ENCODE results near the gene KCNQ1. TPM values are rescaled to one million over a fixed set of nuclear protein-coding genes. Genes with fewer than 3 reads are reported as not detected.

KCNQ1 gene
- polyA plus RNA-seq, 1 donor from 2014 or later: not detected

DNA sequence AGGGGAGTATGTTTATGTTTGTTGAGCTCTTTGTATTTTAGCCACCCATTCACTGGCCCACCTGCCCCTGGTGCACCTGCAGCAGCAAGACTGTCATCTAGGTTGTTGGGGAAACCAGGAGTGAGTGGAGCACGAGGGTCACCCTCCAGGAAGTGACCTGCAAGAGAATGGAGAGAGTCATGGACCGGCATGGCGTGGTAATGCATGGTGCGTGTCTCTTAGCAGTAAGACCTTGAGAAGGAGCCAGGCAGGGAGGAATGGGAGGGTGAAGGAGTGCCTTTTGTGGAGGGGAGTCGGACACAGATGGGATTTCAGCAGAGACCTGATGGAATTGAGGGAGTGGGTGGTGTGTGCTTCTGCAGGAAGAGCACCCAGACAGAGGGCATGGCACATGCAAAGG, 37.9 kb downstream of the KCNQ1 start:
- Histone ChIP-seq H4K20me1 (ENCODE audit: insufficient read depth) (no peaks in the 10 kb centered on the region), H3K27ac (ENCODE audit: low read length) (no peak overlapping the region), H3K9ac (ENCODE audit: low read length) (no peak overlapping the region), H3K36me3 (ENCODE audit: insufficient read depth, low read length) (no peaks in the 10 kb centered on the region), H3K9me2 (ENCODE audit: insufficient read depth, low read length) (no peaks in the 10 kb centered on the region), H3K27me3 (ENCODE audit: insufficient read depth, low read depth, low read length) (no peaks in the 10 kb centered on the region), H2AFZ (ENCODE audit: low read depth, low read length) (no peak overlapping the region), H3K9me3 (ENCODE audit: low read length) (no peaks in the 10 kb centered on the region), H3K4me2 (ENCODE audit: low read length) (no peak overlapping the region), H3K4me3 (ENCODE audit: low read length) (no peak overlapping the region), H3F3A (ENCODE audit: insufficient read depth, low read length, poor library complexity, severe bottlenecking) (no peaks in the 10 kb centered on the region), H3K79me2 (replicated peaks; ENCODE audit: insufficient read depth, low read length) (no peaks in the 10 kb centered on the region)
- TF ChIP-seq EZH2 (IDR thresholded peaks at IDR 0.05; ENCODE audit: borderline replicate concordance, insufficient read depth, low read length, poor library complexity, severe bottlenecking) (no peak), EP300 (conservative IDR thresholded peaks at IDR 0.05; ENCODE audit: poor library complexity, severe bottlenecking) (no peak), SMC3 (conservative IDR thresholded peaks at IDR 0.05; ENCODE audit: poor library complexity) (no peak), RAD21 (conservative IDR thresholded peaks at IDR 0.05) (no peak), POLR2AphosphoS5 (IDR thresholded peaks at IDR 0.05) (no peak), TAF1 (IDR thresholded peaks at IDR 0.05; ENCODE audit: low read depth) (no peak), REST (IDR thresholded peaks at IDR 0.05; ENCODE audit: borderline replicate concordance) (no peak), MXI1 (conservative IDR thresholded peaks at IDR 0.05; ENCODE audit: poor library complexity, severe bottlenecking) (no peak)
- TF ChIP-seq, protein P1, sequence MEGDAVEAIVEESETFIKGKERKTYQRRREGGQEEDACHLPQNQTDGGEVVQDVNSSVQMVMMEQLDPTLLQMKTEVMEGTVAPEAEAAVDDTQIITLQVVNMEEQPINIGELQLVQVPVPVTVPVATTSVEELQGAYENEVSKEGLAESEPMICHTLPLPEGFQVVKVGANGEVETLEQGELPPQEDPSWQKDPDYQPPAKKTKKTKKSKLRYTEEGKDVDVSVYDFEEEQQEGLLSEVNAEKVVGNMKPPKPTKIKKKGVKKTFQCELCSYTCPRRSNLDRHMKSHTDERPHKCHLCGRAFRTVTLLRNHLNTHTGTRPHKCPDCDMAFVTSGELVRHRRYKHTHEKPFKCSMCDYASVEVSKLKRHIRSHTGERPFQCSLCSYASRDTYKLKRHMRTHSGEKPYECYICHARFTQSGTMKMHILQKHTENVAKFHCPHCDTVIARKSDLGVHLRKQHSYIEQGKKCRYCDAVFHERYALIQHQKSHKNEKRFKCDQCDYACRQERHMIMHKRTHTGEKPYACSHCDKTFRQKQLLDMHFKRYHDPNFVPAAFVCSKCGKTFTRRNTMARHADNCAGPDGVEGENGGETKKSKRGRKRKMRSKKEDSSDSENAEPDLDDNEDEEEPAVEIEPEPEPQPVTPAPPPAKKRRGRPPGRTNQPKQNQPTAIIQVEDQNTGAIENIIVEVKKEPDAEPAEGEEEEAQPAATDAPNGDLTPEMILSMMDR (IDR thresholded peaks at IDR 0.05; ENCODE audit: poor library complexity, severe bottlenecking): no peak

DNA sequence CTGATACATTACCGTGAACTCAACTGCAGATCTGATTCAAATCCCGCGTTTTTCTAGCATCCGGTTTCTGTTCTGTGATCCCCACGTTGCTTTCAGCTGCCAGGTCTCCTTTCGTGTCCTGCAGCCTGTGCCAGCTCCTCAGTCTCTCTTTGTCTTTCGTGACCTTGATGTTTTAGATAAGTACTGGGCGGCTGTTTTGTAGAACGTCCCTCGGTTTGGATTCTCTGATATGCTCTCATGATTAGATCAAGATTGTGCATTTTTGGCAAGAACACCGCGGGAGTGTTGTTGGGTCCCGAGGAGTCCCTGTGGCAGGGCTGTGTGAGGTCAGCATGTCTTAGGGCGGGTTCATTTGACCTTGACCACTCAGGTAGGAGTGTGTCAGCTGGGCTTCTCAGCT, 38.6 kb downstream of the KCNQ1 start:
- Histone ChIP-seq H2AFZ (ENCODE audit: low read depth, low read length) (no peak overlapping the region), H3K79me2 (replicated peaks; ENCODE audit: insufficient read depth, low read length) (no peaks in the 10 kb centered on the region), H3K27me3 (ENCODE audit: insufficient read depth, low read depth, low read length) (no peaks in the 10 kb centered on the region), H3K9me2 (ENCODE audit: insufficient read depth, low read length) (no peaks in the 10 kb centered on the region), H3K4me3 (ENCODE audit: low read length) (no peak overlapping the region), H3K9me3 (ENCODE audit: low read length) (no peaks in the 10 kb centered on the region), H3F3A (ENCODE audit: insufficient read depth, low read length, poor library complexity, severe bottlenecking) (no peaks in the 10 kb centered on the region), H3K36me3 (ENCODE audit: insufficient read depth, low read length) (no peaks in the 10 kb centered on the region), H3K27ac (ENCODE audit: low read length) (no peak overlapping the region), H4K20me1 (ENCODE audit: insufficient read depth) (no peaks in the 10 kb centered on the region), H3K9ac (ENCODE audit: low read length) (no peak overlapping the region), H3K4me2 (ENCODE audit: low read length) (no peak overlapping the region)
- TF ChIP-seq POLR2AphosphoS5 (IDR thresholded peaks at IDR 0.05) (no peak), SMC3 (conservative IDR thresholded peaks at IDR 0.05; ENCODE audit: poor library complexity) (no peak), REST (IDR thresholded peaks at IDR 0.05; ENCODE audit: borderline replicate concordance) (no peak), TAF1 (IDR thresholded peaks at IDR 0.05; ENCODE audit: low read depth) (no peak), MXI1 (conservative IDR thresholded peaks at IDR 0.05; ENCODE audit: poor library complexity, severe bottlenecking) (no peak), EZH2 (IDR thresholded peaks at IDR 0.05; ENCODE audit: borderline replicate concordance, insufficient read depth, low read length, poor library complexity, severe bottlenecking) (no peak), RAD21 (conservative IDR thresholded peaks at IDR 0.05) (no peak), EP300 (conservative IDR thresholded peaks at IDR 0.05; ENCODE audit: poor library complexity, severe bottlenecking) (no peak)
- TF ChIP-seq, protein P1 (IDR thresholded peaks at IDR 0.05; ENCODE audit: poor library complexity, severe bottlenecking): no peak

Measured in neural cell (in vitro differentiated cells).